HCT116 (cell line): ENCODE results near the gene AARS2. TPM values are rescaled to one million over a fixed set of nuclear protein-coding genes. Genes with fewer than 3 reads are reported as not detected.

Source experiments
- ATAC-seq: fragments of 200-7000 bp; cut with Tn5 transposase; 2 replicates; pipeline ENCODE4 v1.9.1; 2020; ENCODE audit warnings: mild to moderate bottlenecking, moderate library complexity
- BruUV-seq: library from RNA; stranded (reverse); fragments of 400-500 nt; replicated peaks from 2 replicates; lab custom pipeline; 2021; lab: Mats Ljungman, UMichigan
- CTCF ChIA-PET: fragments of 300-600 bp; sonication (Branson Sonifier 250); formaldehyde crosslinking; loops from one replicate; lab custom pipeline; 2021; ENCODE audit warnings: antibody characterized with exemption; lab: Charles Lee
- POLR2A ChIA-PET: fragments of 300-600, 350-600 bp; sonication (Branson Sonifier 250); formaldehyde crosslinking; loops from one replicate; lab custom pipeline; 2021; ENCODE audit warnings: antibody characterized with exemption; lab: Charles Lee
- RAD21 ChIA-PET, 2 experiments: fragments of 300-600 bp; sonication (Branson Sonifier 250); formaldehyde crosslinking; loops; one replicate each; lab custom pipeline; 2023; ENCODE audit warnings: low total read pairs in 2 of 2; ENCODE audit not compliant: uncharacterized antibody in 2 of 2, unreplicated experiment in 2 of 2, low non-redundant PET in 1 of 2; lab: Charles Lee
- DNase-seq: peaks from one replicate; pipeline ENCODE4 v3.0.0-alpha.2; 2010; ENCODE audit warnings: low read depth, low spot score
- H2AFZ ChIP-seq: fragments of 200-600 bp; shearing (Covaris generic), sonication (generic); 2 replicates; pipeline ENCODE4 v1.6.1; 2017; ENCODE audit warnings: low read depth, mixed run types, mixed read lengths, antibody characterized with exemption, low read length; ENCODE audit not compliant: poor library complexity, severe bottlenecking
- H3K27ac ChIP-seq: 2 replicates; pipeline ENCODE4 v1.5.1; 2012; ENCODE audit warnings: low read depth, low read length
- H3K27me3 ChIP-seq: fragments of 200-600 bp; sonication (generic); 2 replicates; pipeline ENCODE4 v1.6.1; 2016; ENCODE audit warnings: mixed run types, low read length, mixed read lengths; ENCODE audit not compliant: insufficient read depth
- H3K36me3 ChIP-seq, 2 experiments: fragments of 200-500 bp in 1 of 2; fragments of 200-600 bp in 1 of 2; sonication (Bioruptor generic) in 1 of 2; sonication (generic) in 1 of 2; 2 replicates each; pipeline versions ENCODE4 v1.5.1 to v1.6.1; 2014 to 2016; ENCODE audit warnings: low read length in 2 of 2, inconsistent platforms in 1 of 2, mixed read lengths in 1 of 2, mixed run types in 1 of 2; ENCODE audit not compliant: insufficient read depth in 2 of 2, control insufficient read depth in 1 of 2
- H3K4me1 ChIP-seq, 2 experiments: fragments of 200-600 bp in 1 of 2; sonication (generic) in 1 of 2; 2 replicates each; pipeline versions ENCODE4 v1.5.1 to v1.6.1; 2012 to 2017; ENCODE audit warnings: low read length in 2 of 2, inconsistent platforms in 1 of 2, mild to moderate bottlenecking in 1 of 2, mixed read lengths in 1 of 2, mixed run types in 1 of 2, moderate library complexity in 1 of 2; ENCODE audit not compliant: insufficient read depth in 2 of 2, control insufficient read depth in 1 of 2
- H3K4me2 ChIP-seq: fragments of 200-600 bp; sonication (generic); 2 replicates; pipeline ENCODE4 v1.6.1; 2017; ENCODE audit warnings: mixed run types, low read length, mixed read lengths
- H3K4me3 ChIP-seq, 2 experiments: fragments of 200-600 bp in 1 of 2; sonication (generic) in 1 of 2; replicated peaks in 1 of 2; 2 replicates each; pipeline ENCODE4 v1.5.1; 2011 to 2016; ENCODE audit warnings: low read length in 2 of 2, control low read depth in 1 of 2, low read depth in 1 of 2, mild to moderate bottlenecking in 1 of 2, mixed read lengths in 1 of 2, mixed run types in 1 of 2
- H3K79me2 ChIP-seq: fragments of 200-600 bp; sonication (generic); 2 replicates; pipeline ENCODE4 v1.6.1; 2017; ENCODE audit warnings: mild to moderate bottlenecking, mixed run types, low read length, moderate library complexity, mixed read lengths; ENCODE audit not compliant: insufficient read depth
- H3K9ac ChIP-seq: fragments of 200-600 bp; sonication (generic); 2 replicates; pipeline ENCODE4 v1.6.1; 2016; ENCODE audit warnings: low read length, mixed read lengths
- H3K9me2 ChIP-seq: fragments of 200-600 bp; sonication (generic), shearing (Covaris generic); 2 replicates; pipeline ENCODE4 v1.6.1; 2017; ENCODE audit warnings: mixed run types, mild to moderate bottlenecking, moderate library complexity; ENCODE audit not compliant: insufficient read depth
- H3K9me3 ChIP-seq, 2 experiments: fragments of 200-500 bp in 1 of 2; fragments of 200-600 bp in 1 of 2; sonication (Bioruptor generic) in 1 of 2; sonication (generic) in 1 of 2; 2 replicates each; pipeline ENCODE4 v1.6.1; 2014 to 2017; ENCODE audit warnings: low read length in 2 of 2, mixed read lengths in 2 of 2, inconsistent platforms in 1 of 2, low read depth in 1 of 2, mild to moderate bottlenecking in 1 of 2, mixed run types in 1 of 2, moderate library complexity in 1 of 2; ENCODE audit not compliant: control insufficient read depth in 1 of 2, insufficient read depth in 1 of 2
- H4K20me1 ChIP-seq: fragments of 200-600 bp; sonication (generic), shearing (Covaris generic); 2 replicates; pipeline ENCODE4 v1.6.1; 2017; ENCODE audit warnings: mixed run types, mild to moderate bottlenecking, moderate library complexity; ENCODE audit not compliant: insufficient read depth
- ATF3 ChIP-seq: IDR thresholded peaks from 2 replicates; pipeline ENCODE4 v1.6.1; 2012
- CEBPB ChIP-seq: IDR thresholded peaks from 2 replicates; pipeline ENCODE4 v1.6.1; 2012; ENCODE audit warnings: low read depth
- EGR1 ChIP-seq: IDR thresholded peaks from 2 replicates; pipeline ENCODE4 v1.6.1; 2012; ENCODE audit warnings: low read depth
- EZH2 ChIP-seq: fragments of 200-600 bp; sonication (generic); IDR thresholded peaks from 2 replicates; pipeline ENCODE4 v1.6.1; 2017; ENCODE audit warnings: antibody characterized with exemption, mixed run types
- EZH2phosphoT487 ChIP-seq: fragments of 200-600 bp; IDR thresholded peaks from 2 replicates; pipeline ENCODE4 v1.6.1; 2018; ENCODE audit warnings: antibody characterized with exemption, borderline replicate concordance
- JUND ChIP-seq: IDR thresholded peaks from 2 replicates; pipeline ENCODE4 v1.6.1; 2012
- MAX ChIP-seq: IDR thresholded peaks from 2 replicates; pipeline ENCODE4 v1.6.1; 2012
- POLR2AphosphoS5 ChIP-seq: IDR thresholded peaks from 2 replicates; pipeline ENCODE4 v1.6.1; 2011; ENCODE audit warnings: mild to moderate bottlenecking, low read depth, low read length, moderate library complexity
- RAD21 ChIP-seq: IDR thresholded peaks from 2 replicates; pipeline ENCODE4 v1.6.1; 2012; ENCODE audit warnings: low read depth, mild to moderate bottlenecking
- REST ChIP-seq: IDR thresholded peaks from 2 replicates; pipeline ENCODE4 v1.6.1; 2012; ENCODE audit warnings: low read depth
- SIN3A ChIP-seq: IDR thresholded peaks from 2 replicates; pipeline ENCODE4 v1.6.1; 2012; ENCODE audit warnings: low read depth
- SP1 ChIP-seq: IDR thresholded peaks from 2 replicates; pipeline ENCODE4 v1.6.1; 2012; ENCODE audit warnings: low read depth
- SRF ChIP-seq: IDR thresholded peaks from 2 replicates; pipeline ENCODE4 v1.6.1; 2012; ENCODE audit warnings: low read depth
- TCF7L2 ChIP-seq: IDR thresholded peaks from 2 replicates; pipeline ENCODE4 v1.7.0; 2011; ENCODE audit warnings: borderline replicate concordance, inconsistent platforms; ENCODE audit not compliant: insufficient read depth, insufficient read length; ENCODE audit errors: extremely low read depth
- ZFX ChIP-seq: fragments of 450-650 bp; IDR thresholded peaks from 2 replicates; pipeline ENCODE4 v1.6.1; 2017
- ZNF274 ChIP-seq: fragments of 200-500 bp; sonication (Bioruptor generic); IDR thresholded peaks from 2 replicates; pipeline ENCODE4 v1.6.1; 2014; ENCODE audit warnings: mild to moderate bottlenecking, low read depth, low read length, inconsistent platforms
- intact Hi-C: fragments of 100-400 bp; cut with micrococcal nuclease; formaldehyde crosslinking; loops from 2 replicates; pipeline ENCODE4 v1.10.0; 2022
- total RNA-seq: library from RNA; stranded (reverse); gene quantifications from one replicate; pipeline ENCODE4 v1.2.1, GENCODE V29; 2021; ENCODE audit not compliant: unreplicated experiment

AARS2 gene
- total RNA-seq, 1 experiment from 2014 or later = 14.9 TPM

GRCh38 chr6:44341095-44341890 lies 28.1 kb upstream of the AARS2 start (continued):
- TF ChIP-seq REST = no peak

- H3K4me3 ChIP-seq = no peak overlapping the region
- CTCF ChIA-PET = interaction anchor here (0.7 to 1.0 kb wide), 3 partner anchors 72 to 244 kb away, joined by 3 to 5 read pairs (median 3); no protein-coding TSS in a partner anchor
- no peak overlapping the region for H3K27ac ChIP-seq
- BruUV-seq = no TSS peak
- no peaks in the 10 kb centered on the region for H3K9me3 ChIP-seq
- no peaks in the 10 kb centered on the region for H3K79me2 ChIP-seq
- ATAC-seq = no peak
- DNase-seq = no peak
- H3K36me3 ChIP-seq = no peaks in the 10 kb centered on the region
- no peak overlapping the region for H3K9ac ChIP-seq
- no peak overlapping the region for H2AFZ ChIP-seq
- H3K9me2 ChIP-seq = no peaks in the 10 kb centered on the region
- intact Hi-C loops = loop anchor here (5.0 kb wide), 1 partner anchor 168 kb away; no protein-coding TSS in a partner anchor
- peaks cover 5% of the 10 kb centered on the region; the same call in 1 of the 2 replicates for H3K27me3 ChIP-seq
- no peak overlapping the region for H3K4me2 ChIP-seq
- no peaks in the 10 kb centered on the region for H4K20me1 ChIP-seq
- POLR2A ChIA-PET = no interaction called here
- no peaks in the 10 kb centered on the region for H3K4me1 ChIP-seq
- RAD21 ChIA-PET = interaction anchor here in 1 of 2 experiments (0.6 kb wide), 1 partner anchor 155 kb away, joined by 3 read pairs; no protein-coding TSS in a partner anchor
- TF ChIP-seq ZNF274 (no peak), TCF7L2 (no peak), SIN3A (no peak), SRF (no peak), MAX (no peak), ATF3 (no peak), POLR2AphosphoS5 (no peak), EGR1 (no peak), JUND (no peak), SP1 (no peak), EZH2 (no peak), CEBPB (no peak), ZFX (no peak), RAD21 (no peak), REST (no peak), EZH2phosphoT487 (no peak)
Observed at GRCh38 chr6:44339763-44340625, 26.8 kb upstream of the AARS2 start.
